GM12878 (cell line): ENCODE data around the gene GRN. TPM values are rescaled to one million over a fixed set of nuclear protein-coding genes. Genes with fewer than 3 reads are reported as not detected.
A peak's percentile ranks its signal among the peaks of the same experiment; 100 is the strongest.

Experiments
- ATAC-seq: fragments of 200-7000 bp; cut with Tn5 transposase; 3 replicates; pipeline ENCODE4 v1.9.1; 2020; ENCODE audit warnings: mild to moderate bottlenecking, moderate library complexity
- BruUV-seq: library from RNA; stranded (reverse); fragments of 400-500 nt; replicated peaks from 2 replicates; lab custom pipeline; 2021; lab: Mats Ljungman, UMichigan
- CTCF ChIA-PET: fragments of 300-600 bp; sonication (Branson Sonifier 250); formaldehyde crosslinking; extraction: SDS; loops from one replicate; lab custom pipeline; 2021; ENCODE audit warnings: inconsistent platforms; lab: Yijun Ruan, JAX
- POLR2A ChIA-PET: fragments of 350-600 bp; formaldehyde crosslinking; extraction: SDS; loops from one replicate; lab custom pipeline; 2021; ENCODE audit warnings: inconsistent platforms; lab: Charles Lee
- RAD21 ChIA-PET: fragments of 300-600 bp; sonication (Branson Sonifier 250); formaldehyde crosslinking; loops from one replicate; lab custom pipeline; 2023; ENCODE audit warnings: antibody characterized with exemption; ENCODE audit not compliant: unreplicated experiment; lab: Charles Lee
- SMC1A ChIA-PET: fragments of 300-600 bp; sonication (Branson Sonifier 250); formaldehyde crosslinking; loops from one replicate; lab custom pipeline; 2023; ENCODE audit not compliant: unreplicated experiment, uncharacterized antibody; lab: Charles Lee
- DNase-seq: peaks from one replicate; pipeline ENCODE4 v3.0.0-alpha.2; 2011; ENCODE audit warnings: low read depth, low spot score
- FAIRE-seq: peaks from 3 replicates; lab custom pipeline; 2011; peaks lifted over from hg19 to GRCh38; lab: Jason Lieb, UNC
- H2AFZ ChIP-seq: 2 replicates; pipeline ENCODE4 v1.6.0; 2011; ENCODE audit warnings: low read depth, low read length, control low read depth; ENCODE audit not compliant: control insufficient read depth
- H3K27ac ChIP-seq: 2 replicates; pipeline ENCODE4 v1.5.1; 2011; ENCODE audit warnings: control low read depth; ENCODE audit not compliant: control insufficient read depth, insufficient read depth
- H3K27me3 ChIP-seq, 2 experiments: replicated peaks in 1 of 2; 2 replicates each; pipeline versions ENCODE4 v1.6.0 to v1.6.1; 2011; ENCODE audit warnings: low read length in 1 of 2; ENCODE audit not compliant: control insufficient read depth in 2 of 2, insufficient read depth in 2 of 2
- H3K36me3 ChIP-seq, 2 experiments: 2 replicates each; pipeline ENCODE4 v1.5.1; 2011; ENCODE audit warnings: low read length in 1 of 2; ENCODE audit not compliant: control insufficient read depth in 2 of 2, insufficient read depth in 2 of 2
- H3K4me1 ChIP-seq: 2 replicates; pipeline ENCODE4 v1.6.1; 2011; ENCODE audit warnings: mild to moderate bottlenecking, low read length, moderate library complexity, mixed read lengths; ENCODE audit not compliant: control insufficient read depth, insufficient read depth
- H3K4me2 ChIP-seq: 2 replicates; pipeline ENCODE4 v1.6.0; 2011; ENCODE audit warnings: control low read depth; ENCODE audit not compliant: control insufficient read depth, insufficient read depth
- H3K4me3 ChIP-seq: fragments of 200-600 bp; sonication (generic); 2 replicates; pipeline ENCODE4 v1.5.1; 2016
- H3K79me2 ChIP-seq: 2 replicates; pipeline ENCODE4 v1.6.0; 2011; ENCODE audit warnings: low read length; ENCODE audit not compliant: control insufficient read depth, insufficient read depth
- H3K9ac ChIP-seq: 2 replicates; pipeline ENCODE4 v1.8.0; 2011; ENCODE audit warnings: low read length, control low read depth, mixed read lengths; ENCODE audit not compliant: control insufficient read depth, insufficient read depth
- H3K9me3 ChIP-seq: replicated peaks from 3 replicates; pipeline ENCODE4 v1.5.1; 2011; ENCODE audit warnings: mild to moderate bottlenecking, low read length; ENCODE audit not compliant: control insufficient read depth, insufficient read depth
- H4K20me1 ChIP-seq: 2 replicates; pipeline ENCODE4 v1.6.0; 2011; ENCODE audit not compliant: control insufficient read depth, insufficient read depth
- BCL11A ChIP-seq: IDR thresholded peaks from 2 replicates; pipeline ENCODE4 v1.6.1; 2011; ENCODE audit warnings: low read depth, low read length
- BCLAF1 ChIP-seq: fragments of 450-650 bp; IDR thresholded peaks from 2 replicates; pipeline ENCODE4 v1.6.1; 2017; ENCODE audit warnings: antibody characterized with exemption, mild to moderate bottlenecking, moderate library complexity
- BHLHE40 ChIP-seq, 2 experiments: fragments of 450-650 bp in 1 of 2; IDR thresholded peaks; 2 replicates each; pipeline ENCODE4 v1.6.1; 2011 to 2017; ENCODE audit warnings: low read depth in 2 of 2, borderline replicate concordance in 1 of 2, improper control_type of control experiment in 1 of 2, low read length in 1 of 2, mild to moderate bottlenecking in 1 of 2
- CREM ChIP-seq: IDR thresholded peaks from 2 replicates; pipeline ENCODE4 v1.6.1; 2014; ENCODE audit warnings: antibody characterized with exemption, low read depth
- E2F4 ChIP-seq: IDR thresholded peaks from 2 replicates; pipeline ENCODE4 v1.6.1; 2012; ENCODE audit warnings: low read depth, low read length, improper control_type of control experiment
- EP300 ChIP-seq, 2 experiments: fragments of 150-350 bp in 1 of 2; IDR thresholded peaks; 2 replicates each; pipeline ENCODE4 v1.6.1; 2011 to 2012; ENCODE audit warnings: low read depth in 2 of 2, low read length in 2 of 2, borderline replicate concordance in 1 of 2, improper control_type of control experiment in 1 of 2, inconsistent platforms in 1 of 2; ENCODE audit not compliant: control insufficient read depth in 1 of 2
- FOXK2 ChIP-seq: fragments of 450-650 bp; IDR thresholded peaks from 2 replicates; pipeline ENCODE4 v1.6.1; 2017; ENCODE audit warnings: mild to moderate bottlenecking, moderate library complexity
- HDGF ChIP-seq: fragments of 450-650 bp; IDR thresholded peaks from 2 replicates; pipeline ENCODE4 v1.6.1; 2016; ENCODE audit warnings: antibody characterized with exemption
- MYB ChIP-seq: fragments of 150-350 bp; IDR thresholded peaks from 2 replicates; pipeline ENCODE4 v1.6.1; 2014; ENCODE audit warnings: mild to moderate bottlenecking, low read depth, low read length, borderline replicate concordance
- MYC ChIP-seq: IDR thresholded peaks from 2 replicates; pipeline ENCODE4 v1.6.1; 2011; ENCODE audit warnings: mild to moderate bottlenecking, low read length, moderate library complexity, inconsistent platforms; ENCODE audit not compliant: insufficient read depth, insufficient replicate concordance, insufficient read length, severe bottlenecking
- NFXL1 ChIP-seq: fragments of 450-650 bp; IDR thresholded peaks from 2 replicates; pipeline ENCODE4 v1.6.1; 2017; ENCODE audit warnings: antibody characterized with exemption, mild to moderate bottlenecking, borderline replicate concordance
- SIX5 ChIP-seq: IDR thresholded peaks from 2 replicates; pipeline ENCODE4 v1.6.1; 2011; ENCODE audit warnings: mild to moderate bottlenecking, low read depth, low read length, moderate library complexity; ENCODE audit not compliant: severe bottlenecking
- STAT3 ChIP-seq: IDR thresholded peaks from 2 replicates; pipeline ENCODE4 v1.6.1; 2011; ENCODE audit warnings: low read depth, low read length, improper control_type of control experiment
- SUZ12 ChIP-seq: fragments of 200-600 bp; sonication (generic); IDR thresholded peaks from one replicate; pipeline ENCODE4 v1.6.1; 2018; ENCODE audit warnings: antibody characterized with exemption, mild to moderate bottlenecking; ENCODE audit not compliant: unreplicated experiment
- YBX1 ChIP-seq: fragments of 450-650 bp; IDR thresholded peaks from 2 replicates; pipeline ENCODE4 v1.6.1; 2016; ENCODE audit warnings: antibody characterized with exemption
- ZNF24 ChIP-seq: fragments of 450-650 bp; IDR thresholded peaks from 2 replicates; pipeline ENCODE4 v1.6.1; 2017; ENCODE audit warnings: antibody characterized with exemption, mild to moderate bottlenecking
- WGBS: methylation state at CpG from one replicate; pipeline ENCODE4 v1.1.6; 2016; ENCODE audit warnings: low lambda C conversion rate; ENCODE audit not compliant: insufficient replicate concordance, insufficient coverage; ENCODE audit errors: missing lambda C conversion rate; 5-methylcytosine and 5-hydroxymethylcytosine counted together
- in situ Hi-C: fragments of 300-500 bp; cut with MboI; formaldehyde crosslinking; loops from 9 replicates; pipeline ENCODE4 v1.14.3; 2018; ENCODE audit warnings: mixed read lengths
- intact Hi-C: fragments of 100-400 bp; cut with micrococcal nuclease; formaldehyde crosslinking; loops from one replicate; pipeline ENCODE4 v1.14.2; 2022; ENCODE audit not compliant: unreplicated experiment
- polyA plus RNA-seq, 11 experiments: library from polyadenylated mRNA; depleted of rRNA in 4 of 11; unstranded in 6 of 11; stranded (reverse) in 5 of 11; fragments of >200 nt; fragmentation: Nextera tagmentation in 4 of 11; fragmentation: Illumina TruSeq in 1 of 11; extraction: Ambion mirVana in 4 of 11; extraction: Trizol in 1 of 11; gene quantifications; 1 replicate in 1 of 11; 2 replicates in 10 of 11; pipeline versions ENCODE4 v1.2.1 to v1.2.3, GENCODE V29; 2011 to 2016; ENCODE audit warnings: inconsistent platforms in 2 of 11, missing spikeins in 2 of 11, low read depth in 1 of 11
- total RNA-seq, 4 experiments: library from RNA; depleted of rRNA in 3 of 4; stranded (reverse); fragments of >200 nt in 3 of 4; fragmentation: Illumina TruSeq in 1 of 4; extraction: Trizol in 1 of 4; gene quantifications; 2 replicates each; pipeline versions ENCODE4 v1.2.1 to v1.2.3, GENCODE V29; 2013 to 2021

The GRN gene
- total and polyA plus RNA-seq, 10 of the 15 experiments (the other 5 are each of a cell fraction or from before 2014, with no cell fraction given), result 22.3 to 389 (median 139) TPM

- in situ Hi-C loops, result loop anchor here (5.0 kb wide), 2 partner anchors 125 to 185 kb away; partner anchors contain the start of gene HROB
- intact Hi-C loops, result loop anchor here (5.0 kb wide), 1 partner anchor 185 kb away; the partner anchor contains the start of gene HROB
- Histone ChIP-seq H3K4me2 (peak overlapping the region; percentile 88), H3K79me2 (peaks cover 26% of the 10 kb centered on the region), H2AFZ (peak overlapping the region; percentile 54), H3K4me1 (peaks cover 14% of the 10 kb centered on the region), H3K36me3 (peaks cover 2 to 3% of the 10 kb centered on the region in 2 experiments; a peak in 2 of 4 replicates), H3K9me3 (no peaks in the 10 kb centered on the region), H3K27ac (peak overlapping the region; percentile 83), H3K27me3 (no peaks in the 10 kb centered on the region), H4K20me1 (no peaks in the 10 kb centered on the region), H3K9ac (peak overlapping the region; percentile 65), H3K4me3 (peak overlapping the region; percentile 60; the same call in 1 of the 2 replicates)
- RAD21 ChIA-PET, result interaction anchor here (0.5 to 3.6 kb wide), 18 partner anchors 19 to 204 kb away, joined by 3 to 40 read pairs (median 4); partner anchors contain the start of genes GRN, HDAC5, TMUB2 and UBTF
- SMC1A ChIA-PET, result interaction anchor here (0.7 to 1.2 kb wide), 9 partner anchors 10 to 196 kb away, joined by 3 to 9 read pairs (median 4); partner anchors contain the start of gene GRN
- FAIRE-seq (peak; percentile 68), ATAC-seq (peak; percentile 79), DNase-seq (peak; percentile 79)
- POLR2A ChIA-PET, result interaction anchor here (0.5 to 1.6 kb wide), 14 partner anchors 10 to 213 kb away, joined by 3 to 11 read pairs (median 4); partner anchors contain the start of genes GRN and TMUB2
- CTCF ChIA-PET, result interaction anchor here (0.6 to 3.8 kb wide), 15 partner anchors 8 to 896 kb away, joined by 3 to 46 read pairs (median 4); partner anchors contain the start of genes GRN, HDAC5 and TMUB2
- no TSS peak for BruUV-seq
- WGBS, result 19% methylated on average over 30 of the region's 31 CpGs
- TF ChIP-seq EP300 (IDR thresholded peaks at IDR 0.05; ENCODE audit: borderline replicate concordance in 1 of 2, control insufficient read depth in 1 of 2, low read depth in 2 of 2, low read length in 2 of 2) (no peak), SIX5 (peak; percentile 18), ZNF24 (no peak), YBX1 (no peak), MYC (peak; percentile 29), NFXL1 (no peak), FOXK2 (no peak), HDGF (peak; percentile 60; the same call in 1 of the 2 replicates), BCL11A (no peak), STAT3 (no peak), SUZ12 (no peak), E2F4 (no peak), MYB (no peak), BCLAF1 (no peak), BHLHE40 (IDR thresholded peaks at IDR 0.05; ENCODE audit: borderline replicate concordance in 1 of 2, low read depth in 2 of 2, low read length in 1 of 2) (peak; percentile 95 to 97), CREM (peak; percentile 75)
These were observed 18.1 kb upstream of the GRN start for GRCh38 chr17:44326861-44327444.
